Middle frontal gyrus (tissue), 1 donor: ENCODE results near the gene ALG14.
"Not testable (repeated sequence)": the region's sequence is repeated elsewhere in the genome, so short reads cannot be mapped to it uniquely, and the experiment has no call there.

Source experiments
- DNase-seq: peaks from one replicate; pipeline ENCODE4 v3.0.0-alpha.2; 2015; ENCODE audit warnings: low spot score; ENCODE audit errors: extremely low spot score

Gene ALG14

GRCh38 chr1:95088303-95088702, 15.6 kb upstream of the ALG14 start:
- DNase-seq, result no peak

GRCh38 chr1:95086949-95087533, 14.3 kb upstream of the ALG14 start:
- DNase-seq, result no peak

DNA sequence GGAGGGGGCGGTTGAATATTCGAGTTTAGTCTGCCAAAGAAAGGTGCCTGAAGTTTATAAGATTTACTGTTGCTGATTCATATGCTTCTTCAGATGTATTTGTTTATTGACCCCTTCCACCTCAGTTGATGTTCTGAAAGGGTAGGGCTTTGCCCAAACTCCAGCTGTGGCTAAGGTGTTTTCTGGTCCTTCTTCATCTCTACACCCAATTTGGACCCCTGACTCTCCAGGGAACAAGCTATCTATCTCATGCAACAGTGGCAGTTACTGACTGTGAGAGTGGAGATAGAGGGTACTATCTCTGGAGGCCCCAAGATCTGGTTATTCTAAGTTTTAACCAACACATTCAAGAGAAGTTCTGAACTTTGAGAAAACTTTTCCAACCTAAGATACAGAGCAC, 12.6 kb upstream of the ALG14 start:
- DNase-seq, result no peak

- DNase-seq, result no peak
Observed at GRCh38 chr1:95084317-95085176, 11.8 kb upstream of the ALG14 start.

GRCh38 chr1:95080879-95081278, 8.1 kb upstream of the ALG14 start:
- DNase-seq, result no peak

DNA sequence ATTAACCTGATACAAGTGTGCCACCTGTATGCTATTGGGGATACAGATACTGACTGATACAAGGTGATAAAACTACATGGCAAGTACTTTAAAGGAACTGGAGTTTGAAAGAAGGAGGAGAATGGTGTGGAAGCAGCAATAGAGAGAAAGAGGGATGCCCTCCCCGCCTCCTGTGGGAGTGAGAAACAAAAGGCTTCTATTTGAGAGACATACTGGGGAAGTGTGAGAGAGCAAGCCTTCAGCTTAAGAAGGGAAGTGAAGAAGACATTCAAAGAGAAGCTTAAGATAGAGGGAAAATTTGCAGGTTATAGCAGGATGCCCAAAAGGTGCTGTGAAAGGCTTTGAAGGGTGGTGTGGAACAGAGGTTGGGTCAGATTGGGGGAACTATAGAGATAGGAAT, 7.7 kb upstream of the ALG14 start:
- no peak for DNase-seq

DNA sequence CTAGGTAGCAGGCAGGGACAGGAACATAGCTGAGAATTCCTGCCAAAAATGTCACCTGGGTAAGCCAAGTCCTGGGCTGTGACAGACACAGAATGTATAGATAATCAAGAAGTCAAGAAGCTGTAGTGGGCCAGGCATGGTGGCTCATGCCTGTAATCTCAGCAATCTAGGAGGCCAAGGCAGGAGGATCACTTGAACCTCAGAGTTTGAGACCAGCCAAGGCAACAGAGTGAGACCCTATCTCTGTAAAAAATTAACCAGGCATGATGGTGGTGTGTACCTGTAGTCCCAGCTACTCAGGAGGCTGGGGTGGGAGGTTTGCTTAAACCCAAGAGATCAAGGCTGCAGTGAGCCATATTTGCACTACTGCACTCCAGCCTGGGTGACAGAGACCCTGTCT, 3.3 kb upstream of the ALG14 start:
- no peak for DNase-seq

- DNase-seq, result no peak
Observed at GRCh38 chr1:95073446-95073845, 695 bp upstream of the ALG14 start.

GRCh38 chr1:95072117-95072516, 634 bp downstream of the ALG14 start:
- DNase-seq, result no peak

- DNase-seq, result no peak
Observed at GRCh38 chr1:95071539-95071938, 1.2 kb downstream of the ALG14 start.

- DNase-seq, result no peak
Observed at GRCh38 chr1:95069710-95070093, 3.0 kb downstream of the ALG14 start.

DNA sequence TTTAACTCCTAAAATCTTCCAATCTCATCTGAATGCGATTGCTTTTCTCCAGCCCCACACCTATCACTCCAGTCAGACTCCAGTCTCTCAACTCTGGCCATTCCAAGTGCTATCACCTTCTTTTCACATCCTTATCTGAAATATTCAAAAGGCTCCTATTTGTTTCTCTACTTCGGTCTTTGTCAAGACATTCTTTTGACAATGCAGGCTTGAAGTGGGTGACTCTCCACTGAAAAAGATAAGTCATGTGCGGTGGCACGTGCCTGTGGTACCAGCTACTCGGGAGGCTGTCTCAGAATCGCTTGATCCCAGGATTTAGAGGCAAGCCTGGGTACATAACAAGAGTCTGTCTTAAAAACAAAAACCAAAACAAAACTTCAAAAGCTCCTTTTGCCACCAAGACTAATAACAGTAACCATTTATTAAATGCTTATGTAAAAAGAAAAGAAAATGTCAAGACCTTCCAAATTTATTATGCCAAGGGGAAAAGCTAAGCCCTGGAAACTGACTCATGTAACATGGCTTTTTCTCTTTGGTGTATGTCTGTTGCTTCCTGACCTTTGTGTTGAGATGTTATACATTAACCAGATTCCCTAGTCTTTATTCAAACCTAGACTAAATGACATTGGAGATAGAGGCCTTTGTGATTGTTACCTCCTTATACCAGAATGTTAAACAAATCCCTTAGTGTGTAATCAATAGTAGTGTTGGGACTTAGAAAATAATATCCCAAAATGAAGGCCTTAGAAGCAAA, 3.6 kb downstream of the ALG14 start:
- DNase-seq, result no peak

- DNase-seq, result no peak
Observed at GRCh38 chr1:95067568-95067967, 5.2 kb downstream of the ALG14 start.

DNA sequence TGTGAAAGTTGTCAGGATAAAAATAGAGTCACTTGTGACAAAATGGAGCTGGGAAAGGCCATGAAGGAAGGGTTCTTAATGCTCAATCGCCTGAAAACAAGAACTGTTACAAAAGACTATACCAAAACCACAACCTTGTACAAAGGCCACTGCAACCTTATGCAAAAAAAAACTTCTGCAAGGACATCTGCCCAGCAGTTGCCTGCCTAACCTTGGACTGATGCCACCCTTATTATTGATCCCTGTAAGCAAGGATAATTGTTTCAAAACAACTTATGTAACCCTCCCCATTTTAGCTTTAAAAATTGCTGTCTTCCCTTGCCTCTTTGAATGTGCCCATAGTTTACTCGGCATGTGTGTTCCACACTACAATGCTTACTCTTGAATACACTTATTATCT, 5.7 kb downstream of the ALG14 start:
- DNase-seq, result no peak

- no peak for DNase-seq
Observed at GRCh38 chr1:95061445-95062006, 11.2 kb downstream of the ALG14 start.

DNA sequence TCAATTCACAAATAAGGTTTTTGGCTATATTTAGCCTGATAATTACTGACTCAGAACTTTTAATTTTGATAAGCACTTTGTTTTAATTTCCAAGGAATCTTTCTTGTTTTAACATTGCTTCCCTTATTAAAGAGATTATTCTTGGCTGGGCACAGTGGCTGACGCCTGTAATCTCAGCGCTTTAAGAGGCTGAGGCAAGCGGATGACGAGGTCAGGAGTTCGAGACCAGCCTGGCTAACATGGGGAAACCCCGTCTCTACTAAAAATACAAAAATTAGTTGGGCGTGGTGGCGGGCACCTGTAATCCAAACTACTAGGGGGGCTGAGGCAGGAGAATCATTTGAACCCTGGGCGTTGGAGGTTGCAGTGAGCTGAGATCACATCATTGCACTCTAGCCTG, 13.8 kb downstream of the ALG14 start:
- DNase-seq, result no peak

DNA sequence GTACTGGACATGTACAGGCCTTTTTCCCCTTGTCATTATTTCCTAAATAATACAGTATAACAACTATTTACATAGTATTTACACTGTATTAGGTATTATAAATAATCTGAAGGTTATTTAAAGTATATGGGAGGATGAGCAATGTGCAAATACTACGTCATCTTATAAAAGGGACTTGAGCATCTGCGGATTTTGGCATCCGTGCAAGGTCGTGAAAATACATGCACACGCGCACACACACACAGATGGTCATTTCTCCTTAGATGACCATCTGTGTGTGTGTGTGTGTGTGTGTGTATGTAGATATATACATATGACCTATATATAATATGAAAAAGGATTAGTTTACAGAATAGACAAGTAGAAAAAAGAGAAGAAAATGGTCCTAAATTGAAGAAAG, 15.4 kb downstream of the ALG14 start:
- DNase-seq, result no peak

DNA sequence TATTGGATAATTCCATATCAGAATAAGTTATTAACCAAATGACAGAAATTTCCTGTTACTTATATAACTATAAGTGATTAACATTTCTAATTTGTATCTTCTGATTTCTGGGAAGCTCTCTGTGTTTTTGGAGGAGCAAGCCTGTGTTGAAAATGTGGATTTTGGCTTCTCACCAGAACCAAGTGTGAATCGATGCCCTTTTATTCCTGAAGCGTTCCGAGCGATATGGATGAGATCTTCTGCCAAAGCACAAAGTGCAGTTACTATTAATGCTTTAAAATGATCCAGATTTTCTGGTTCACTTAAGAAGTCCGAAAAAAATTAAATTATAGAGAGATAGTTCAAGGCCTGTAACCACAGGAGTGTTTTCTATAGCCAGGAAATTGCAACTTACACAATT, 22.8 kb downstream of the ALG14 start:
- DNase-seq, result no peak

- DNase-seq, result no peak
Observed at GRCh38 chr1:95048317-95048716, 24.4 kb downstream of the ALG14 start.

DNA sequence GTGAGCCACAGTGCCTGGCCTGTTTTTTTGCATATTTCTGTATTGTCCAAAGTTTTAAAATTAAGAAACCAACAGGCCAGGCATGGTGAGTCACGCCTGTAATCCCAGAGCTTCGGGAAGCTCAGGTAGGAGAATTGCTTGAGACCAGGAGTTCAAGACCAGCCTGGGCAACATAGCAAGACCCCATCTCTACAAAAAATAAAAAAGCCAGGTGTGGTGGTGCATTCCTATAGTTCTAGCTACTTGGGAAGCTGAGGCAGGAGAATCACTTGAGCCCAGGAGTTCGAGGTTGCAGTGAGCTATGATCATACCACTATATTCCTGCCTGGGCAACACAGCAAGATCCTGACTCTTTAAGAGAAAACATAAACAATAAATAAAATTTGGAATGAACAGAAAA, 25.1 kb downstream of the ALG14 start:
- not testable (repeated sequence) for DNase-seq

DNA sequence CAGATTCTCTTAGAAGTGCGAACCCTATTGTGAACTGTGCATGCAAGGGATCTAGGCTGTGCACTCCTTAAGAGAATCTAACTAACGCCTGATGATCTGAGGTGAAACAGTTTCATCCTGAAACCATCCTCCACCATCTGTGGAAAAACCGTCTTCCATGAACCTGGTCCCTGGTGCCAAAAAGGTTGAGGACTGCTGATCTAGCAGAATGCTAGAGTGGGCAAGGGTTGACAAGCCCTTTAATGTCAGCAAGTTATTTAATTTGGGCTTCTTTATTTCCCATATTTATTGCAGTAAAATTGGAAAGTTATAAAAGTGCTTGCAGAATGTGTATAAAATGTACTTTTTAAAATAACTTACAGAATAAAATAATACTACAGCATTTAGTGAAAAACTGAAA, 26.4 kb downstream of the ALG14 start:
- DNase-seq, result no peak
